ENCODE measurements around the gene SWAP70.
"Not testable (repeated sequence)": the region's sequence is repeated elsewhere in the genome, so short reads cannot be mapped to it uniquely, and the experiment has no call there.

SWAP70 gene

DNA sequence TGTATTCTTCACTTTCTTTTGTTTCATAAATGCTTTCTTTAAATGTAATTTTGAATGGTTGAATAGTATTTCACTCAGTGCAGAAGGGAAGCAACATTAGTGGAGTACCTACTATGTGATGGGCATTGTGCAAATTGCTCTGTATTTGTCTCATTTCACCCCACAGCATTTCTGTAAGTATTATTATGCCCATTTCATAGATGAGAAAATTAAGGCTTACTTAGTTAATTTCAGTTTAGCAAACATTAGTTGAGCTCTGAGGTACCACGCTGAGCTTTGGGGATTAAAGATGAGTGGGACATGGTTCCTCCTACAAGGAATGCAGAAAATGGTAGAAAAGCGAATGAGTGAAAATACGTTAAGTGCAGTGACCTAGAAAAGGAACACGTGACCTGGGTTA is 58.1 kb downstream of the SWAP70 start:
- no peak for DNase-seq (ENCODE audit: low read depth)

DNA sequence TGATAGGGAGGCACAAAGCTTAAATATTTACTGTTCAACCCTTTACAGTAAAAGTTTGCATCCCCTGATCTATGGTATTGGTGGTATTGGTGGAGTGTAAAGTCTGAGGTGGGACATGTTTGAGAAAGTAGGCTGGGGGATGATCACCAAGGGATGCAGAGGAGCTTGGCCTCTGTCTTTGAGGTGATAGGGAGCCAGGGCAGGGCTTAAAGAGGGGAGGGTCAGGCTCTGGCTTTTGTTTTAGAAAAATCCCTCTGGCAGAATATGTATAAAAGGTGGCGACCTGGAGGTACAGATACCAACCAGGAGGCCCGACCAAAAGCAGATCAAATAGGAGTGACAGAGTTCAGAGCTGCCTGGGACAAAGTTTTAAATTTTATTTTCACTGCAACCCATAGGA is 59.0 kb downstream of the SWAP70 start:
- no peak for DNase-seq (ENCODE audit: low read depth)

DNA sequence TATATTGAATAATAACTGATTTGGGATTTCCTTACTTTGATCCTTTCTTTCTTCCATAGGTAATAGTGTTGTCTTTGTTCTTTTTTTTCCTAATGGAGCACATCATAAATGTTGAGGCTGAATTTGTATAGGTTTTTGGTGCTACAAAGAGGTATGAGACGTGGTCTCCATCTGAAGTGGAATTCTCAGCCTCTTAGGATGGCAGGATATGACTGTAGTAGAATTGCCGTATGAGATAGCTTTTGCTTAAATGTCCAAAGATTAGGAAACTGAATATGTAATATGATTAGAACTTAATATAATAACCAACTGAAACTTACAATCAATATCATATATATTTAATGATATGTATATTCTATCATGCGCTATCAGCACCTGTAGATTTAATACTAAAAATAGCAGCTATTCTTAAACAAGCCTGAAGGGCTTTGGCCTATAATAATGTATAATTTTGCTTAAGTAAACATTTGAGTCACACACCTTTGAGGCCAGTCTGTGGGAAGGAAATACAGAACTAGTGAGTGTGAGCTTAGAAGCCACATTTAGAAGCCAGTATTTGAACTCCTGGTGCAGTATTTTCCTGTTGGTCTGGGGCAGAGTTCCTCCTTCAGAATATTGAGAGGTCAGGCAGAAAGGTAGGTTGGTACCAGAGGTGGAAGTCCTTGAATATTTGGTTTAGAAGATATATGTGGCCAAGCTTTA is 62.6 kb downstream of the SWAP70 start:
- no peak for DNase-seq (ENCODE audit: low read depth)

DNA sequence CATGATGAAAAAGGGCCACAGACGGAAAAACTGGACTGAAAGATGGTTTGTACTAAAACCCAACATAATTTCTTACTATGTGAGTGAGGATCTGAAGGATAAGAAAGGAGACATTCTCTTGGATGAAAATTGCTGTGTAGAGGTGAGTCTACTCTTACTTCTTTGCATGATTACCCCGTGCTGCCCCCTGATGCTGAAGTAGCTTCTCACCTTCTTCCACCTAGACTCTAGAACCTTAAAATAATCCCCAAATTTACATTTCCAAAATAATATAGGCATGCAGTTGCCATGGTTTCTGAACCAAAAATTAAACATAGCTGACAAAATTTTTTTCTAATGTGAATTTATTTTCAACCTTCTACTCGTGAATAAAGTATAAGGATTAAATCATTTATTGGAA is 64.2 kb downstream of the SWAP70 start:
- no peak for DNase-seq (ENCODE audit: low read depth)

DNA sequence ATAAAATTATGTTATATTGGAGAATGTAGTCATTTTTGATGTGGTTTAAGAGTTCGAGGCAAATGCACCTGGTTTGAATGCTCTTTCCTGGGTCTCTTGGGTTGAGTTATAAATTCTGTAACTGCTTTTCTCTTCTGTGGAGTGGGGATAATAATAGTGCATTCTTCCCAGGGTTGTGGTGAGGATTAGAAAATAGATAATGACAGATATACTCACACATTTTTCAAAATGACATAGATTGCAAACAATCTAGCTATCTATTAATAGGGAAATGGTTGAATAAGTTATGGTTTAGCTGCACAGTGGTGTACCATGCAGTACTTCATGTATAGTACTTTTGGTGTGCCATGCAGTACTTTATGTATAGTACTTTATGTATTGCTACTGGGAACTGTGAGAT is 67.4 kb downstream of the SWAP70 start:
- DNase-seq (ENCODE audit: low read depth) = no peak

DNA sequence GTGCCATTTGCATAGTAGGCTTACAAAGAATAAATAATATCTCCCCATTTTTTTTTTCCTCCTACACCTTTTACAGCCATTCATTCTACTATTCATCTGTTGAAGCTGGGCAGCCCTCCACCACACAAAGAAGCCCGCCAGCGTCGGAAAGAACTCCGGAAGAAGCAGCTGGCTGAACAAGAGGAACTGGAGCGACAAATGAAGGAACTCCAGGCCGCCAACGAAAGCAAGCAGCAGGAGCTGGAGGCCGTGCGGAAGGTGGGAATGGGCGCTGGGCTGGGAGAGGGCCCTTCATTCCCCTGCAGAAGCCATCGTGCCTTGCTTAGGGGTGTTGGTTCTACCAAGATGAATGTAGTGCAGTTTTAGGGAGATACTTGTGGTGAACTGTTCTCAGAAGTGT is 68.6 kb downstream of the SWAP70 start:
- DNase-seq (ENCODE audit: low read depth) = no peak

DNA sequence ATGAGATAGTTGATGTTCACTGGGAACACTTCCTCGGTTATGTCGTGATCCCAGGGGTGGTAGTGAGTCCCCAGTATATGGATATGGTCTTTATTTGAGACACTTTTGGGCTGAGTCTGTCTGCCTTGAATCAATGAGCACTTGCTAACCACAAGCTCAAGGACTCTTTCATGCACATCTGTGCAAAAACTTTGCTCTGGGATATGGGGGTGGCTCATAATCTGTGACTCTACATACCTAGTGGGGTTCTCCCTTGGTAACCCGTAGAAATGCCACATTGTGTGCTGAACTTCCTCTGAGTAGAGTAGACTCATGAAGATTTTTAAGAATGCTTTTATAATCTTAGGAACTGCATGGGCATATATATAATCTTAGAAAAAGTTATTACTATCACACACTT is 69.3 kb downstream of the SWAP70 start:
- DNase-seq (ENCODE audit: low read depth) = no peak

DNA sequence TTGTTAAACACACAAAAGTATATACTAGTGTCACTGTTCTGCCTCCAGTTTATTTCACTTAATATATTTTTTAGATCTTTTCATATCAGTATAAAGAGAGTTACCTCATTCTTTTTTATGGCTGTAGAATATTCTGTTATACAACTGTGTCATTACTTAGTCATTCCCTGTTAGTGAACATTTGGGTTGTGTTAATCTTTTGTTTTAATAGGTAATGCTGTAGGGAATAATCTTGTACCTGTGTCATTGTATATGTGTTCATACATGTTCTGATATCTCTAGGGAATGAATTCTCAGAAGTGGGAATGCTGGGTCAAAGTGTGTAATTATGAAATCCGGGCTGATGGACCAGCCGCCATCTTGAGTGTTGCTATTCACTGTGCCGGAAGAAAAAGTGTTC is 71.4 kb downstream of the SWAP70 start:
- no peak for DNase-seq (ENCODE audit: low read depth)

DNA sequence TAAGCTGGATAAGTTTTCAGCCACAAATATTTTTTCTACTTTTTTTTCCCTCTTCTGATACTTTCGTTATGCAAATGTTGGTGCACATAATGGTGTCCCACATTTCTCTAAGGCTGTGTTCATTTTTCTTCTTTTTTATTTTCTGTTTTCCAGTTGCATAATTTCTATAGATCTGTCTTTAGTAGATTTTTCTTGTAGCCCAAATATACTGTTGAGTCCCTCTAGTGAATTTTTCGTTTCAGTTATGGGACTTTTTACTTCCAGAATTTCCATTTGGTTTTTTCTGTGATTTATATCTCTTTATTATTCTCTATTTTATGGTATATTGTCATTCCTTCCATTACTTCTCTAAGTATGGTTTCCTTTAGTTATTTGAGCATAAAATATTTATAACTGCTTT is 72.0 kb downstream of the SWAP70 start:
- no peak for DNase-seq (ENCODE audit: low read depth)

DNA sequence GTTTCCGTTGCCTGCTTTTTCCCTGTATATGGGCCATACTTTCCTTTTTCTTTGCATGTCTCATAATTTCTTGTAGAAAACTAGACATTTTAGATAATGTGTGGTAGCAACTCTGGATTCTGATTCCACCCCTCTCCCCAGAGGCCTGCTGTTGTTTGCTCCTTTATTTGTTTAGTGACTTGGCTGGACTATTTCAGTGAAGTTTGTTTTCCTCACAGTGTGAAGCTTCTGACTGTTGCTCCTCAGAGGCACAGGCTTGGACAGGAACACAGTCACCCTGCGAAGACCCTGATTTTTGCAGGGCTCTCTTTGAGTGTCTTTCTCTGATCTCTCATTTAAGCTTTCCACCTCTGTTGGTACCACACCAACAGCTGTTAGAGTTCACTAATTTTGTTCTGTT is 72.5 kb downstream of the SWAP70 start:
- no peak for DNase-seq (ENCODE audit: low read depth)

DNA sequence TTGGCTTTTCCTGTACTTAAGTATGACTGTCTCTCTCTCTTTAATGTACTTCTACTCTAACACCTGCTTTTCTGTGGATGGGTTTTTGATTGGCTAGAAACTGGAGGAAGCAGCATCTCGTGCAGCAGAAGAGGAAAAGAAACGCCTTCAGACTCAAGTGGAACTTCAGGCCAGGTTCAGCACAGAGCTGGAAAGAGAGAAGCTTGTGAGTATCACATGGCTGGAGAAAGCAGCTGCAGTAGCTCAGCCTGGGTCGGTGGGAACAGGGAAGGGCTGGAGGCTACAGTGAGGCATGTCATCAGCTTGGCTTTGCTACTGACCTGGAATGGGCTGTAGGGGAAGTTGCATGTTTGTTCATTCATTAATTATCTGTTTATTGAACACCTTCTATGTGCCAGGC is 74.2 kb downstream of the SWAP70 start:
- no peak for DNase-seq (ENCODE audit: low read depth)

DNA sequence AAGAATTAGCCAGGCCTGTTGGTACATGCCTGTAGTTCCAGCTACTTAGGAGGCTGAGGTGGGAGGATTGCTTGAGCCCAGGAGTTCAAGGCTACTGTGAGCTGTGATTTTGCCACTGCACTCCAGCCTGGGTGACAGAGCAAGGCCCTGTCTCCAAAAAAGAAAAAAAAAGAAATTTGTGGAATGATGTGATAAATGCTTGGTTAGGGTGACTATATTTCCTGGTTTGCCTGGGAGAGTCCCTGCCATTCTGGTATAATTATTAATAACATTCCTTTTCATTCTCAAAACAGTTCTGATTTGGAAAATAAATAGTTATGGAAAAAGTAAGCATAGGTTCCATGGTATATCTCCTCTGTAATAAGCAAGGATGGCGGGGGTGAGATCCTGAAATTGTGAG is 74.8 kb downstream of the SWAP70 start:
- DNase-seq (ENCODE audit: low read depth) = no peak

DNA sequence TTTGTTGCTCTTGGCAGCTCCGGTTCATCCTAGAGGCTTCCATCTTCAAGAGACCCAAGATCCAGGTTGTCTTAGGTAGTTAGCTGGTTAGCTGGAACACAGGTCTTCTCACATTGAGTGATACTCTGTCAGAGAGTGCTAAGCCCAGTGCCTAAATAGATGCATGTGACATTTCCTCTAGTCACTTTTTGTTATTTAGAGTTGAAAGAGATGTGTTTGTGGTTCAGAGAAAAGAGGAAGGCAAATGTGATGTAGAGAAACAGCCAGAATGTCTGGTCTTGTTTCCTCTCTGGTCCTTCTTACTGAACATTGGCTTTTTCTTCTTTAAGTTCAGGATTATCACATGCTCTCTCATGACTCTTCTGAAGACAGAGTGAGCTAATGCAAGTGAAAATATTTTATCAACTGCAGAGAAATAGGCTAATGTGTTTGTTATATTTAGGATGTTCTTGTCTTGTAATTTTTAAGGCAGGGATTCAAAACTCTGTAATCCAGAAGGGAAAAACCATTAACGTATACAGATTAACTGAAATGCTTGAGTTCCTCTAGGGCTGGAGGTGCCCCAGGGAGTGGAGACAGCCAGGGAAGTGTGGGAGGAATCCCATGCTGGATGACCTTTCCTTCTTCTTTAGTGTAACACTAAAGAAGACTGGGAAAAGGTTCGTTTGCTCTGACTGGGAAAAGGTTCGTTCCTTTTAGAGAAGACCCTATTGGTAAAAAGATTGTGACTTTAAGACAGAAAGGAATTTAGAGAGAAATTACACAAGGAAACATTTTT is 75.4 kb downstream of the SWAP70 start:
- no peak for DNase-seq (ENCODE audit: low read depth)

DNA sequence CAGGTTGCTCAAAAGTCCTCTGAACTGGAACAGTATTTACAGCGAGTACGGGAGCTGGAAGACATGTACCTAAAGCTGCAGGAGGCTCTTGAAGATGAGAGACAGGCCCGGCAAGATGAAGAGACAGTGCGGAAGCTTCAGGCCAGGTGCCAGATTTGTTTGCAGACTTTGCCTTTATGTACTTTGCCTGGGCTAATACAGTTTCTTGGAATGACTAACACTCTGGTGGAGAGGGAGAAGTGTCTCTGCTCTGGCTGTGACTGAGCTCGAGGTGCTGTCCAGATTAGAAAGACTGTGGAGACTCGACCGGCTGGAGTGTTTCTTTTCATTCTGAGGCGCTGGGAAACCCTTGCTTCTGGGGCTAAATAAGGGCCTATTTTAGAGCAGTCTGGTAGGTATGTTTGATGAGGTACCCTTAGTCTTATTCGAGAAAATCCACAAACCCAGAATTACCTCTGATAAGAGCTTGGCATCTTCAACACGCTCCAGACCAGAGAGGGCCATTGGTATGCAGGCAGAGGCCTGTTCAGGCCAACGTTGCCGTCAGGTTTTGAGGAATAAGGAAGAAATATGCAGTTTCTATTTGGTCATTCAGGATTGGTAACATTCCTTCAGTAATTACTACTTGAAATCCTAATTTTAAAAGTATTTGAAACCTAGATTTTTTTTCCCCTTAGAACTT is 76.5 kb downstream of the SWAP70 start:
- no peak for DNase-seq (ENCODE audit: low read depth)

DNA sequence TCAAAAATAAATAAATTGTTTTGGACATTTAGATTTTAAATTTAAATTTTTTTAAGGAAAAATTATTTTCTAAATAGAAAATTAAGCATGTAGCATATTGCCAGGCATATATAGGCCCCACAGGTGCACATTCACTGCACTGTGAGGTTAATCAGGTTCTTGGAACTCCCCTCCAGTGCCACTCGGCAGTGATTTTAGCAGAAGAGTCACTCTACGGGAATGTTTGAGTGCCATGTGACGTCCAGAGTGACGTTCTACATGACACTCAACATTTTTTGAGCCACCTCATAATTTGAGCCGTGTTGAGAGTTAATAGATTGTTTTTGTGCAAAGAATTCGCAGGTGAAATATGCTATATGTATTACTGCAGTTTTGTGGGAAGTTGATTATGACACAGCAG is 77.4 kb downstream of the SWAP70 start:
- DNase-seq (ENCODE audit: low read depth) = no peak

DNA sequence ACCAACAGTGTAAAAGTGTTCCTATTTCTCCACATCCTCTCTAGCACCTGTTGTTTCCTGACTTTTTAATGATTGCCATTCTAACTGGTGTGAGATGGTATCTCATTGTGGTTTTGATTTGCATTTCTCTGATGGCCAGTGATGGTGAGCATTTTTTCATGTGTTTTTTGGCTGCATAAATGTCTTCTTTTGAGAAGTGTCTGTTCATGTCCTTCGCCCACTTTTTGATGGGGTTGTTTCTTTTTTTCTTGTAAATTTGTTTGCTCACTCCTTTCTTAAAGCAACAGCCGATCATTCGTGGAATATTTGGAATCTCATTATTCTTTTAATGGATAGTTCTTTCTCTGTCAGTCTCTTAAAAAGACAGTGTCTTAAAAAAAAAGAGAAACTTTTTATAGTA is 79.6 kb downstream of the SWAP70 start:
- DNase-seq (ENCODE audit: low read depth) = not testable (repeated sequence)

DNA sequence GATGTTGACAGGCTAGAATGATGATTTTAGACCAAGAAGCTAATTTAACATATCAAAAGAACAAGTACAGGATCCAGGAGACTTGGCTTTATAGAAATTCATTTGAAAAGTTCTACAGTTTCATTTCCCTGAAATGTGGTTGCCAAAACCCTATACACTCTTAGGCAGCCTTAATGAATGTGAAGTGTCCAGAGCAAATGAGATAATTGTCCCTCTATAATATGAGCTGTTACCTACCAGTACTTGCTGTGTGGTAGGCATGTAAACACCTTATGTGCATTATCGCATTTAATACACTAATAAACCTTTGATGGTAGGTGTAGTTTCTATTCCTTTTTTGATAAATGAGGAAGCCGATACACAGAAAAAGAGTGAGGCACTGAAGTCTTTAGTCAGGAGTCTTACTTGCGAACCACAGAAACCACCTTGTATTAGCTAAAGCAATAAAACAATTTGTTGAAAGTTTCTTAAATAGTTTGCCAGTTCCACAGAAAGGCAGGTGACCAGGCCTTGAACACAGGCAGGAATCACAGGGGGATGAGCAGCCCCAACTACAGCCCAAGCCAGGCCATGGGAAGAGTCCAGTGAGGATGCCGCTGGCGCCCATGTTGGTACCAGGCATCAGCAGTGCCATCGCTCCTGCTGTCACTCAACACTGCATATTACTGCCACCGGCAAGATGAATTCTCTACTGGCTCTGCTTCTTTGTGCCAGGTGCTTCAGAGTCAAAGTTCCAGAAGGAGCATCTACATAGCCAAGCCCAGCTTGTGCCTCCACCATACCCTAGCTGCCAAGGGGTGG is 81.7 kb downstream of the SWAP70 start:
- no peak for DNase-seq (ENCODE audit: low read depth)

DNA sequence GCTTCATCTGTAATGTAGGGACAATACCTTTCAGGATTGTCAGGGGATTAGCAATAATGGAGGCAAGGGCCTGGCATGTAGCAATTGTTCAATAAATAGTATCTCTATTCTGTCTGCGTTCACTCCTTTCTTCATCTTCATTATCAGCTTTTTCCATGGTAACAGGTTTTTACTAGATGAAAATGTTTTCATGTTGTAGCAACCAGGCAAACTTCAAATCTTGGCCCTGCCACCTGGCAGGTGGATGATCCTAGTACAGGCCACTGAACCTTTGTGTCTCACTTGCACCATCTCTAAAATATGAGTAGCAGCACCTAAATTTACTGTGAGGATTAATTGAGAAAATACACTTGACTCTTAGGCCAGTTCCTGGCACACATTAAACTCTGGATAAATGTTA is 83.4 kb downstream of the SWAP70 start:
- DNase-seq (ENCODE audit: low read depth) = no peak

DNA sequence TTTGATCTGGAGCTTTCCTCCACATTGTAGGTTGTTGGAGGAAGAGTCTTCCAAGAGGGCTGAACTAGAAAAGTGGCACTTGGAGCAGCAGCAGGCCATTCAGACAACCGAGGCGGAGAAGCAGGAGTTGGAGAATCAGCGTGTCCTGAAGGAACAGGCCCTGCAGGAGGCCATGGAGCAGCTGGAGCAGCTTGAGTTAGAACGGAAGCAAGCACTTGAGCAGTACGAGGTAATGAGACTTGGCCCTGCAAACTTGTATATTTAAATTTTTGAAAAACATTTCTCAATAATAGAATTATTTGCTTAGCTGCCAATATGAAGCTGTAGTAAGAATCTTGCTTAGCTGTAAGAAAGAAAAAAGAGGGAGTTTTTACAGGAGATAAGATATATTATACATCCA is 84.0 kb downstream of the SWAP70 start:
- no peak for DNase-seq (ENCODE audit: low read depth)

DNA sequence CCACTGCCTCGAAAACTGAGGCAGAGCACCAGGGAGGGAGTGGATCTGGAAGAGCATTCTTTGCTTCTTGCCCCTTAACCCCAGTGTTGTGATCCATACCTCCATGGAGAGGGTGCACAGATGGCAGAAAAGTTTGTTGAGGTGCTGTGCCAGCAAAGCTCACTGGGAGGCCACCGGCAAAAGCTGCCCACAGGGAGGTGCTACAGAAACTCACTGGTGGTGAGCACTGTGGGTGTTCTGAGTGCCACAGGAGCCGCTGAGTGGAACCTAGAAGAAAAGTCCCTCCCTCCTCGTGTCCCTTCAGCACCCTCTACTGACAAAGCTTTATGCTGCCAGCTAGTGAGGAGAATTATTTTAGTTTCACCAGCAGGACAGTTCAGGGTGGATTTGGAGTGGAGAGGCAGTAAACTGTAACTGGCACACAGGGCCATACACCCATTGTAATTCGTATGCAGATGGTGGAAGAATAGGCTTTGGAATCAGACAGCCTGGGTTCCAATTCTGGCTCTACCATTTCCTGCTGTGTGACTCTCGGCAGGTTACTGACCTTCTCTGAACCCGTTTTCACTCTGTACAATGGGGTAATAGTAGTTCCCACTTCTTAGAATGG is 84.6 kb downstream of the SWAP70 start:
- peak; percentile 37 for DNase-seq (ENCODE audit: low read depth)

DNA sequence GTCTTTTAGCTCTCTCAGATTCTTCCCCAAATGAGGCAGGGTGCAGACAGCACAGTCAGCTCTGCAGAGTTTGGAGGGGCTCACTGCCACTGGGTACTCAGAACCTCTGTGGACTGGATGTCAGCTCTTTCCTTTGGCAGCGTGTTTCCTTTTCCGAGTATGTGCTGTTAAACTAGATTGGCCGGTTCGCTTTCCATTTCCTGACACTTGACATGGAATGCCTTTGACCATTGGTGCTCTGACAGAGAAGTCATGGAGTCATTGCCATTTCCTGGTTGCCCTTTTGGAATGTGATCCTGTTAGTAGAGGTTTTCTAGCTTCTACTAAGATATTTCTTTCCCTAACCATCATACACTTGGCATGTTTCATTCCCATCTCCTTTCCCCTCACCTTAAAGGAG is 86.7 kb downstream of the SWAP70 start:
- no peak for DNase-seq (ENCODE audit: low read depth)

DNA sequence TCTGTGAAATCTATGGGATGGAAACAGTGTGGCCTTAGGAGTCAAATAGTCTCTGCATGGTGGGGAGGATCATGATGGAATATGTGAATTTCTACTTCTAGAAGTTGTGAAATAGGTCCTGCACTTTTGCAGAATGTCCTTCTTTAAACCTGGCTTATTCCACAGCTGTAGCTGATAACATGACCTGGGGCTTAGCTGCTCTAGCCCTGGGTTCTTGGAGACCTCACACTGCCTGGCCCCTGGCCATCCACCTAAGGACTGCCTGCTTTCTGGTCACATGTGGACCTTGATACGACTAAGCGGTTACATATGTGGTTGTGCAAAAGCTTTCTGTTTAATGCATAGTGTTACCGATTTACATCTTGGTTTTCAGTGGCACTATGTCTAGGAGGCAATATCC is 88.2 kb downstream of the SWAP70 start:
- DNase-seq (ENCODE audit: low read depth) = no peak

All from activated gamma-delta T cell treated with anti-CD3 and anti-CD28 coated beads, Interleukin-2, amount 50 U/mL, for 16 hours (primary cell).